RPMI7951 (cell line): Measurements from ENCODE around the gene RAB42. TPM values are rescaled to one million over a fixed set of nuclear protein-coding genes. Genes with fewer than 3 reads are reported as not detected.
"Not testable (repeated sequence)": the region's sequence is repeated elsewhere in the genome, so short reads cannot be mapped to it uniquely, and the experiment has no call there.

Experiments used
- DNase-seq: peaks from one replicate; pipeline ENCODE4 v3.0.0-alpha.2; 2012; ENCODE audit warnings: low read depth
- total RNA-seq: library from RNA; depleted of rRNA; stranded (reverse); fragments of >200 nt; shearing (Covaris generic); gene quantifications from 2 replicates; pipeline ENCODE4 v1.2.3, GENCODE V29; 2014; rRNA removed

RAB42 gene
- 0.96 and 1.9 TPM in 2 replicates for total RNA-seq

- no peak for DNase-seq
These were observed at the start of gene RAB42 for GRCh38 chr1:28591708-28592320. Gene RAB42, plus strand, starts transcription at chr1:28592265. Its CDS starts 247 bp downstream, at chr1:28592512.

DNA sequence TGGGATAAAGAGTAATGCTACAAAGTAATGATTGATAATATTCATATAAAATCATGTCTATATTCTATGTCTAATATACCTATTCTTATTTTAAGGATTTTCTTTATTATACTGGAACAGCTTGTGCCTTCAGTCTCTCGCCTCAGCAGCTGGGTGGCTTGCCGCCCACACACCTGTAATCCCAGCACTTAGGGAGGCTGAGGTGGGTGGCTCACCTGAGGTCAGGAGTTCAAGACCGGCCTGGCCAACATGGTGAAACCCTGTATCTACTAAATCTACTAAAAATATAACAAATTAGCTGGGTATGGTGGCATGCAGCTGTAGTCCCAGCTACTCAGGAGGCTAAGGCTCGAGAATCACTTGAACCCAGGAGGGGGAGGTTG is 46.8 kb upstream of the RAB42 start:
- DNase-seq = no peak

- no peak for DNase-seq
These were observed 43.7 kb upstream of the RAB42 start for GRCh38 chr1:28548318-28548717.

DNA sequence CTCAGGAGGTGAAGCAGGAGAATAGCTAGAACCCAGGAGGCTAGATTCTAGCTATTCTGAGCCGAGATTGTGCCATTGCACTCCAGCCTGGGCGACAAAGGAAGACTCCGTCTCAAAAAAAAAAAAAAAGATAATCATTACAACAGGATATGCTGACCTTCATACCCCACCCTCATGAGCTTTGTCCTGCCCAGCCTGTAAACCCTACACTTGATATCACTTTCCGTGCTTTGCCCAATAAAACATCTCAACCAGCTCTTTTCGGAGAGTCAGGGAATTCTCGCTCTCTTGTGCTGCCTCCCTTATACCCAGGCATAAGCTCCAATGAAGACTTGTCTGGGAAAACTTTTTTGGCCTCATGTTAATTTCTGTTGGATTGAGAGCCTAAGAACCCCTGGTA is 40.7 kb upstream of the RAB42 start:
- no peak for DNase-seq

- DNase-seq = peak; percentile 94
These were observed 39.1 kb upstream of the RAB42 start, which contains the start of gene TRNAU1AP for GRCh38 chr1:28552758-28553663. Gene TRNAU1AP, plus strand, starts transcription at chr1:28553085. Its CDS starts 26 bp downstream, at chr1:28553111.

GRCh38 chr1:28560886-28561285 is 31.2 kb upstream of the RAB42 start:
- DNase-seq = no peak

DNA sequence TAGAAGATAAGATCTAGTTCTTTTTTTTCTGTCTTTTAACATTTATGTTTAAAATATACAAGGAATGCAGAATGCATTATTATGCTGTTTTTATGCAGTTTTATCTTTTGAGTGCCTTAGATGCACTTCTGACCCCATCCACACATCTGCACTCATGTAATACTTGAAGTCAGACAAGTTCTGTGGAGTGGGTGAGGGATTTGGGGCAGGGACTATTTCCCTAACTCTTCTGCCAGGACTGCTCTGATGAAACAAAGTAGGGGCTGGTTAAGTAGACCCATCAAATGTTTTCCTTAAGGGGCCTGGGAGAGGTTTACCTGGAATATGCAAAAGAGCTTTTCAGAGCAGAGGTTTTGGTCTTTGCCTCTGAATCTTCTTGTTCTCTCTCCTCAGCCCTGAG is 27.8 kb upstream of the RAB42 start:
- DNase-seq = no peak

DNA sequence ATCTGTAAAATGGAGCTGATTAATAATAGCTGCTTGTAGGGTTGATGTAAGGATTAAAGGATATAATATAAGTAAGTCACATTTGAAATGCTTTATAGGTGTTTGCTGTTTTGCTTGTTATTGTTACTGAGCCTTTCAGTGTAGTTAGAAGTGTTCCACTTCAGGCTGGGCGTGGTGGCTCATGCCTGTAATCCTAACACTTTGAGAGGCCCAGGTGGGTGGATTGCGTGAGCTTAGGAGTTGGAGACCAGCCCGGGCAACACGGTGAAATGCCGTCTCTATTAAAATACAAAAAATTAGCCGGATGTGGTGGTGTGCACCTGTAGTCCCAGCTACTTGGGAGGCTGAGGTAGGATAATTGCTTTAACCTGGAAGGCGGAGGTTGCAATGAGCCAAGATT is 27.0 kb upstream of the RAB42 start:
- DNase-seq = no peak

GRCh38 chr1:28565726-28566125 is 26.3 kb upstream of the RAB42 start:
- no peak for DNase-seq

DNA sequence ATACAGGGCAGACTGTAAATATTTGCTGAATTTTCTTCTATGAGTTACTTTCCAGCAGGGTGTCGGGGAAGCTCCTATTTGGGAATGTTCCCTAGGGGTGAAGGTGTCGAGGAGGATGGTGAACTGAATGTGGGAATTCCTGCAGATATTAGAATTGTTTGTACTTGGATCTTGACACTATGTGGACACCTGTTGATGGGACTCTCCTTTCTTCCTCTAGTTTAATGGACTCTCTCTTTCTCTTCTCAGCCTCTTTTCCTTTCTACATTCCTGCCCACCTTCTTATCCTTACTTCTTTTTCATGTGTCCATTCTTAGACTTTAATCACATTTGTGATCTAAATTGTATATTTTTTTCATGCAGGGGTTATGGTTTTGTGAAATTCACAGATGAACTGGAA is 25.1 kb upstream of the RAB42 start:
- no peak for DNase-seq

GRCh38 chr1:28571911-28572310 is 20.2 kb upstream of the RAB42 start:
- no peak for DNase-seq

DNA sequence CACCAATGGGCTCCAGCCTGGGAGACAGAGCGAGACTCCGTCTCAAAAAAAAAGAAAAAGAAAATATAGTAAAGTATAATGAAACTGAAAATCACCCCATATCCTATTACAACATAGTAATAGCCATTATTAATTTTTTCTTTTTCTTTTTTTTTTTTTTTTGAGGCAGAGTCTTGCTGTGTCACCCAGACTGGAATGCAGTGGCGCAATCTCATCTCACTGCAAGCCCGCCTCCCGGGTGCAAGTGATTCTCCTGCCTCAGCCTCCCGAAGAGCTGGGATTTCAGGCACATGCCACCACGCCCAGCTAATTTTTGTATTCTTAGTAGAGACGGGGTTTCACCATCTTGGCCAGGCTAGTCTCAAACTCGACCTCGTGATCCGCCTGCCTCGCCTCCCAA is 19.2 kb upstream of the RAB42 start:
- not testable (repeated sequence) for DNase-seq

- DNase-seq = no peak
These were observed 18.5 kb upstream of the RAB42 start for GRCh38 chr1:28573564-28573963.

DNA sequence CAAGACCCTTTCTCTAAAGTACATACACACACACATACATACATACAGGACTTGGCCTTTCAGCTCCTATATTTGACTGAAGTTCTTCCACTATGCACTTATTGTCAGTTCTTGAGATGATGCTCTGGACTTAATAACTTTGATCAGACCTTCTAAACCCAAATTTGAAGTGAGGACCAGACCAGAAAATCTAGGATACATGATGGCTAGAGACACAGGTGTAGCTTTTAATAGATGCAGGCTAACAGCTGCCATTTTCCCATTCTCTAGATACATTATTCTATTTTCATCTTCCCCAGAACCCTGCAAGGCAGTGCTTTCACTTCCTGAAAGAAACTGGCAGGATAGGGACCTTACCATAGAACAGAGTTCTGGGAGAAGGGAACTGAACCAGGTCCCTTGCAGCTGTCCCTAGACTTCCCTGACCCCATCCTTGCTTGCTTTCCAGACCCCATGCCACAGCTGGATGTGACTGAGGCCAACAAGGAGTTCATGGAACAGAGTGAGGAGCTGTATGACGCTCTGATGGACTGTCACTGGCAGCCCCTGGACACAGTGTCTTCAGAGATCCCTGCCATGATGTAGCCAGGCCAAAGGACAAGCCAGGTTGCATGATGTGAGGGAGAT is 14.9 kb upstream of the RAB42 start:
- no peak for DNase-seq

DNA sequence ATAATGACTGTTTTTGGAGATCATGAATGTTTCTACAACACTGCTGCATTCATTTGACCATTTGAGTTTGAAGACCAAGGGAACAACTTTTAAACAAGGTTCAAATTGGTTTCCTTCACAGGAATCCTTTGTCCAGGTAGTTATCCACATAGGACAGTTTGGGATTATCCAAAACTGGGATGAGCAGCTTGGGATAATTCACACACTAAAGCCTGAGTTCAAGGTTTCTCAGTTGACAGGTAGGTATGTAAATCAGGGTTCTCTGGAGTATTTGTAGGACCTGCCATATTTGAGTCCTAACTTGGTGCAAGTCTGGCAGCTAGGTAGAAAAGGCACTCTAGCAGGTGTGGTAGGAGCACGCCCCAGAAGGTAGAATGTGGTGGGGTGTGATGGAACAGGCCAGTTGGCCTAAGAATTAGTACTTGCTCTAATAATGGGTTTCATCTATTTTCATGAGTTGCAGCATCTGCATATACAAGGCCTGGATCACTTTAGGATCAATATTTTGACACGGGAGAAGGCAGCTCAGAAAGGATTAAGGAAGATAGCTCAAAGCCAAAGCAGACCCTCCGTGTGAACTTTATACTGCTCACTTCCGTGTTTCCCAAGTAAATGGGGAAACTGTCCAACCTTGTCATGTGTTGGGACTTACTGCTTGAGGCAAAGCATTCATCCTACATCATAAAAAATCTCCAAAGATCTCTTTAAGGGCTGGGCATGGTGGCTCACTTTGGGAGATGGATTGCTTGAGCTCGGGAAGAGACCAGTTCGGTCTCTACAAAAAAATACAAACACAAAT is 14.1 kb upstream of the RAB42 start:
- DNase-seq = no peak

- DNase-seq = no peak
These were observed 13.3 kb upstream of the RAB42 start for GRCh38 chr1:28578696-28579218.

DNA sequence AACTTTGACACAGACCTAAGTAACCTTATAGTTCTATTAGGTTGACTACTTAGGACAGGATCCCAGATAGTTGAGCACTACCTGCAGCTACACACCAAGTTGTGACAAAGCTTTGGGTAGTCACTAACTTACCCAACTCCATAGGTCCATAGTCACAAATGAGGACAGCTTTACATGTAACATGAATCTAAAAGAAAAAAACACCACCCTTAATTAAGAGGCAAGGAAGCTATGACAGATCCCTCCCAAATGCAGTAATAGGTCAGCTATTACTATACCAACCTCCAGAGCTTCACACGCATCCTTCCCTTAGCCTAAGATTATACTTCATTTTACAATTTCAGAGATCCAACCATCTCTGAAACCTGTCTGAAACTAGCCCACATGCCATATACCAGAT is 12.7 kb upstream of the RAB42 start:
- DNase-seq = no peak

DNA sequence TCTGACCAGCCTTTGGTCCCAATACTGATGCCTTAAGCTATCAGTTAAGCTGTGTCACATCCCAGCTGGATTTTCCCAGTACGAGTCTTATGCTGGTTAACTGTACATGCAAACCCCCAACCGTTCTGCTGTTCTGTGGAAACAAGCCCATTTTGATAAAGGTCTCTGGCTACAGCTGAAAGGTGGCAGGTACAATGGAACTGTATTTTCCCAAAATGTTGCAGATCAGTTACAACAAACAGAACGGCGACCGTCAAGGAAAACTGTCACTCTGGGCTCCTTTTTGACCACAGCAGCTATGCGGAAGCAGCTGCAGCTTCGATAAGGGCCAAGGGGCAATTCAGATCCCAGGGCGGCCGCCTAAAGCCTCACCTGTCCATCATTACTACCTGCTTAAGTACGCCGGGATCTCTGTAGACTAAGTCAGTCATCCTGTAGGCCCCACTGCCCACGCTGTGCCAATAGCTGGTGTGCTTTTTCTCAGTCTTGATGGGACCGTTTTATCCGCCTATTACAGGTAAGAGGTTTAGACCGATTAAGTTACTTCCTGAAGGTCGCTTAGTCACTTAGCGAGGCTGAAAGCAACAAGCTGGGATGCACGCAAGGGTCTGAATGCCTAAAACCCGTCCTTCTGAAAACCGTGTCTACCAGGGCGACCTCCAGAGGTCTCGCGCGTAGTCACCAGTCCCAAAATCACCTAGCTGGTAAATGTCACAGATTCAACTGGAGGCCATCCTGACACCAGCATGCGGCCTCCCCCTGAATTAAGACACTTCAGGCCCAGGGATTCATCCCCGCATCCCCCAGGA is 11.1 kb upstream of the RAB42 start:
- peak; percentile 55 for DNase-seq

DNA sequence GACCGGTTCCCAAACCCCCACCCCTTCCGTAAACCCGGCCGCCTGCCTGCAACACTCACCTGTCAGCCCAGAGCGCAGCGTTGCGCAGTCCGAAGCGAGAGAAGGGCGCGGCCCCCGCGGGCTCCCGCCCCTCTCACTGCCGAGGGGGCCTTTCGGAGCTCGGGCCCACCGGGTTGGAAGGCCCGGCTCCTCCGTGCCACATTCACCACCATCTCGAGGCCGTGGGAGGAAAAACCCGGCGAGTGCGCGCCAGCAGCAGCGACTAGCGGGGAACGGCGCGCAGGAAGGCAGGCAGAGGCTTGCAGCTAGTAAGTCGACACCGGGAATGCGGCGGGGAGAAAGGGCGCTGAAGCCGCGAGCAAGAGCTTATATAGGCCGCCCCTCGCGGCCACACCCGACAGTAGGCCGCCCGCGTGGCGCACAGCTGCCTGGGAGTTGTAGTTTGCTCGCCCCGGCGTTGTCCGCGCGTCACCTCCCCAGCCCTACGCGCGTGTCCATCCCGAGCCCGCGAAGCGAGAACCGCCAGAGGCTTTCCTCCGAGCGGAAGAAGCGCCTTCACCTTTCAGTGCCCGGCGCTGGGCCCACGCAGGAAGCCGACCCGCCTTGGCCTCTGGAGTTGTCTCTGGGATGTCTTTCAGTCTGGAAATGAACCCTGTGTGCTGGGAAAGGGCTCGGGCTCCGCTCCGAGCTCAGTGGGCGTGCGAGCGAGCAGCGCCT is 10.4 kb upstream of the RAB42 start:
- peak; percentile 95 for DNase-seq

DNA sequence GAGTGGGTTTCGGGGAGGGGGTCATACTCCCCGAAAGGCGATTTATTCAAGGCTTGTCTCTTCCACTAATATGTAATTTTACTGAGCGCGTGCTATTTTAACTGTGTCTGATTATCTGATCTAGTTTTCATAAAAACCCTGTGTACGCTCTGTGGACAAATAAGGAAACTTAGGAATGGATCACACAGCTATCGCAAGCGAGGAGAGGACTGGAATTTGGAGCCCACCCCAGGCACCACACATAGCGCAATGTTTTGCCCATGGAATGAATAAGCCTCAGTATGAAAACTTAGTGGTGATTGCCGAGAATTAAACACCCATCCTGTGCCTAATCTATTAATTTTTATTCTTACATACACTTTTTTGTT is 9.8 kb upstream of the RAB42 start:
- no peak for DNase-seq
